GM12891 (cell line): Measurements from ENCODE around the gene PLEKHH2.

Experiments
- PAX5 ChIP-seq: IDR thresholded peaks from 2 replicates; pipeline ENCODE4 v1.6.1; 2011; ENCODE audit warnings: low read length, moderate library complexity, mild to moderate bottlenecking; ENCODE audit not compliant: insufficient read depth, severe bottlenecking
- POLR2A ChIP-seq: IDR thresholded peaks from 2 replicates; pipeline ENCODE4 v1.6.1; 2011; ENCODE audit warnings: low read depth, low read length, control low read depth
- POLR2AphosphoS5 ChIP-seq: IDR thresholded peaks from 2 replicates; pipeline ENCODE4 v1.6.1; 2011; ENCODE audit warnings: low read depth, low read length, control low read depth
- TAF1 ChIP-seq: IDR thresholded peaks from 2 replicates; pipeline ENCODE4 v1.6.1; 2011; ENCODE audit warnings: low read depth, low read length, control low read depth

DNA sequence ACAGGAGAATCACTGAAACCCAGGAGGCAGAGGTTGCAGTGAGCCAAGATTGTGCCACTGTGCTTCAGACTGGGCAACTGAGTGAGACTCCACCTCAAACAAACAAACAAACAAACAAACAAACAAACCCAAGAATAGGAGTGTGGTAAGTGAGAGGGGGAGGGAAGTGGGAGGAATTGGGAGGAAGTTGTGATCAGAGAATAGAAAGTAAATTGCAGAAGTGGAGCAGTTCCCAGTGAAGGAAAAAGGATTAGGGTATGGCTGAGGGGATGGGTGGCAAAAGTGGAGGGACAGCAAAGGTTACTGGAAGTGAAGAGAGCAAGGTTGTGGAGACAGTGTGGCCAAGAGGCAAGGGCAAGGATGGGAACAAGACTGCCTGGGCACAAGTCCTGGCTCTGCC is 80.3 kb downstream of the PLEKHH2 start:
- TF ChIP-seq TAF1 (no peak), POLR2AphosphoS5 (no peak), PAX5 (no peak), POLR2A (no peak)
